IMR-90 (cell line): Measurements from ENCODE around the gene CD79B. TPM values are rescaled to one million over a fixed set of nuclear protein-coding genes. Genes with fewer than 3 reads are reported as not detected.

Experiments used
- ATAC-seq: fragments of 200-7000 bp; cut with Tn5 transposase; 2 replicates; pipeline ENCODE4 v1.9.1; 2020; ENCODE audit warnings: low read depth, mild to moderate bottlenecking, moderate library complexity
- BruUV-seq: library from RNA; stranded (reverse); fragments of 400-500 nt; replicated peaks from 2 replicates; lab custom pipeline; 2021; lab: Mats Ljungman, UMichigan
- CTCF ChIA-PET: fragments of 300-600 bp; formaldehyde crosslinking; extraction: SDS; loops from one replicate; lab custom pipeline; 2021; ENCODE audit warnings: antibody characterized with exemption; lab: Yijun Ruan, JAX
- POLR2A ChIA-PET: fragments of 300-600 bp; sonication (Branson Sonifier 250); formaldehyde crosslinking; loops from one replicate; lab custom pipeline; 2022; ENCODE audit warnings: antibody characterized with exemption; ENCODE audit not compliant: unreplicated experiment; lab: Charles Lee
- DNase-seq: peaks from one replicate; pipeline ENCODE4 v3.0.0; 2013
- H2AFZ ChIP-seq: replicated peaks from 2 replicates; pipeline ENCODE3; 2013; ENCODE audit warnings: low read length, mild to moderate bottlenecking; ENCODE audit not compliant: poor library complexity
- H2AK5ac ChIP-seq: 2 replicates; pipeline ENCODE4 v1.6.1; 2013; ENCODE audit warnings: low read depth, low read length, inconsistent platforms
- H2AK9ac ChIP-seq: replicated peaks from 2 replicates; pipeline ENCODE3; 2013; ENCODE audit warnings: mild to moderate bottlenecking, low read depth, low read length, moderate library complexity; ENCODE audit not compliant: poor library complexity
- H2BK120ac ChIP-seq: 2 replicates; pipeline ENCODE4 v1.6.1; 2013; ENCODE audit warnings: low read depth, low read length, inconsistent platforms
- H2BK15ac ChIP-seq: 3 replicates; pipeline ENCODE4 v1.6.1; 2013; ENCODE audit warnings: low read depth, low read length, inconsistent platforms
- H2BK20ac ChIP-seq: 2 replicates; pipeline ENCODE4 v1.6.1; 2013; ENCODE audit warnings: low read depth, mild to moderate bottlenecking, inconsistent platforms, low read length, moderate library complexity
- H2BK5ac ChIP-seq: 2 replicates; pipeline ENCODE4 v1.6.1; 2013; ENCODE audit warnings: mild to moderate bottlenecking, low read depth, low read length, inconsistent platforms; ENCODE audit not compliant: poor library complexity, severe bottlenecking
- H3K14ac ChIP-seq: replicated peaks from 2 replicates; pipeline ENCODE4 v1.6.1; 2013; ENCODE audit warnings: low read depth, low read length, inconsistent platforms
- H3K18ac ChIP-seq: 2 replicates; pipeline ENCODE4 v1.6.1; 2013; ENCODE audit warnings: low read depth, low read length, control low read depth
- H3K23ac ChIP-seq: 2 replicates; pipeline ENCODE4 v1.6.1; 2013; ENCODE audit warnings: low read depth, low read length, inconsistent platforms
- H3K27ac ChIP-seq: 2 replicates; pipeline ENCODE4 v1.5.1; 2013; ENCODE audit warnings: mild to moderate bottlenecking, control low read depth, low read length; ENCODE audit not compliant: insufficient read depth
- H3K27me3 ChIP-seq: 2 replicates; pipeline ENCODE4 v1.6.1; 2013; ENCODE audit warnings: low read length; ENCODE audit not compliant: control insufficient read depth, insufficient read depth
- H3K36me3 ChIP-seq: 2 replicates; pipeline ENCODE4 v1.6.1; 2013; ENCODE audit warnings: low read length, mixed read lengths; ENCODE audit not compliant: control insufficient read depth, insufficient read depth
- H3K4ac ChIP-seq: 2 replicates; pipeline ENCODE4 v1.6.1; 2013; ENCODE audit warnings: low read depth, low read length, inconsistent platforms
- H3K4me1 ChIP-seq: 2 replicates; pipeline ENCODE4 v1.6.1; 2013; ENCODE audit warnings: low read length, mixed read lengths; ENCODE audit not compliant: control insufficient read depth, insufficient read depth
- H3K4me2 ChIP-seq: 2 replicates; pipeline ENCODE4 v1.6.1; 2013; ENCODE audit warnings: low read depth, mild to moderate bottlenecking, control low read depth, low read length, moderate library complexity
- H3K4me3 ChIP-seq: 2 replicates; pipeline ENCODE4 v1.5.1; 2013; ENCODE audit warnings: low read depth, mild to moderate bottlenecking, control low read depth, low read length, moderate library complexity; ENCODE audit not compliant: insufficient read depth
- H3K56ac ChIP-seq: 2 replicates; pipeline ENCODE4 v1.6.1; 2013; ENCODE audit warnings: low read length, inconsistent platforms; ENCODE audit not compliant: insufficient read depth; ENCODE audit errors: extremely low read depth
- H3K79me1 ChIP-seq, 2 experiments: 2 replicates each; pipeline ENCODE4 v1.6.1; 2013; ENCODE audit warnings: low read length in 2 of 2, inconsistent platforms in 1 of 2, low read depth in 1 of 2
- H3K9ac ChIP-seq: 2 replicates; pipeline ENCODE4 v1.6.1; 2013; ENCODE audit warnings: low read depth, low read length, control low read depth
- H3K9me1 ChIP-seq: 2 replicates; pipeline ENCODE4 v1.6.1; 2013; ENCODE audit warnings: low read length, inconsistent platforms; ENCODE audit not compliant: insufficient read depth
- H3K9me3 ChIP-seq: 2 replicates; pipeline ENCODE4 v1.6.1; 2013; ENCODE audit warnings: low read length; ENCODE audit not compliant: control insufficient read depth, insufficient read depth
- H4K20me1 ChIP-seq: 2 replicates; pipeline ENCODE4 v1.6.1; 2013; ENCODE audit warnings: low read length, inconsistent platforms; ENCODE audit not compliant: insufficient read depth
- H4K5ac ChIP-seq: 2 replicates; pipeline ENCODE4 v1.6.1; 2013; ENCODE audit warnings: mild to moderate bottlenecking, low read depth, low read length, control low read depth
- H4K8ac ChIP-seq, 2 experiments: 2 replicates each; pipeline ENCODE4 v1.6.1; 2013; ENCODE audit warnings: low read depth in 2 of 2, low read length in 2 of 2, control low read depth in 1 of 2, inconsistent platforms in 1 of 2
- H4K91ac ChIP-seq: 2 replicates; pipeline ENCODE4 v1.6.1; 2013; ENCODE audit warnings: low read depth, low read length, inconsistent platforms; ENCODE audit not compliant: insufficient read depth
- CEBPB ChIP-seq: IDR thresholded peaks from 2 replicates; pipeline ENCODE4 v1.6.1; 2012; ENCODE audit warnings: low read depth, low read length, improper control_type of control experiment
- FOS ChIP-seq: fragments of 150-350 bp; IDR thresholded peaks from 2 replicates; pipeline ENCODE4 v1.6.1; 2016; ENCODE audit warnings: low read depth, low read length
- MXI1 ChIP-seq: IDR thresholded peaks from 2 replicates; pipeline ENCODE4 v1.6.1; 2012; ENCODE audit warnings: low read depth, mild to moderate bottlenecking, low read length, moderate library complexity, borderline replicate concordance
- WGBS, 2 experiments: methylation state at CpG; one replicate each; pipeline versions ENCODE4 v1.1.5 to v1.1.7; 2013; ENCODE audit warnings: missing lambda C conversion rate in 2 of 2; ENCODE audit not compliant: insufficient read length in 1 of 2; ENCODE audit errors: extremely low coverage in 2 of 2; 5-methylcytosine and 5-hydroxymethylcytosine counted together
- dilution Hi-C: fragments of 300-500 bp; cut with HindIII; formaldehyde crosslinking; loops from one replicate; pipeline ENCODE4 v1.14.3; 2018; ENCODE audit warnings: low sequenced_read_pairs; ENCODE audit not compliant: unreplicated experiment
- in situ Hi-C: fragments of 300-500 bp; cut with MboI; formaldehyde crosslinking; loops from 3 replicates; pipeline ENCODE4 v1.14.3; 2019; ENCODE audit warnings: low sequenced_read_pairs, inconsistent platforms, mixed read lengths
- intact Hi-C: fragments of 100-400 bp; cut with micrococcal nuclease; formaldehyde crosslinking; loops from 2 replicates; pipeline ENCODE4 v1.10.0; 2022
- polyA plus RNA-seq, 3 experiments: library from polyadenylated mRNA; depleted of rRNA; stranded (reverse); fragments of >200 nt; gene quantifications; 2 replicates each; pipeline ENCODE4 v1.2.3, GENCODE V29; 2012; ENCODE audit warnings: low replicate concordance in 1 of 3
- total RNA-seq: library from RNA; depleted of rRNA; stranded (reverse); fragments of >200 nt; gene quantifications from 2 replicates; pipeline ENCODE4 v1.2.3, GENCODE V29; 2012
- TF ChIP-seq, protein P1 (sequence below): conservative IDR thresholded peaks from 2 replicates; pipeline ENCODE4 v1.5.1; 2012; ENCODE audit warnings: mild to moderate bottlenecking, low read depth, low read length, improper control_type of control experiment

Gene CD79B
- total and polyA plus RNA-seq, 2 of the 4 experiments (the other 2 are of a cell fraction), result not detected

DNA sequence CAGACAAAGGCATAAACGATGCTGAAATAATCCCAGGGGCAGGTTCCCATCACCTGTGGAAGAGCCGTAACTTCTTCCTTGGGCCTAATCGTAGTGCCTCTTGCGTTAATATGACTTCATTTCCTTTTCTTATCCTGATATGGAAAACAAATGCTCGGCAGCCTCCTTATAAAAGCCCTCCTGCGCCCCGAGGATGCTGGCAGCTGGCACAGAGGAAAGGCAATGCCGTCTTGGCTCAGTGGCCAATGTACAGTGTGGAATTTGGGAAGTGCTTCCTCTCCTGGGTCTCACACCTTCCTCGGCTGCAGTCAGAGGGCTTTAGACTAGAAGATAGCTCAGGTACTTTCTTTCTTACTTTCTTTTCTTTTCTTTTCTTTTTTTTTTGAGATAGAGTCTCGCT lies 37.1 kb upstream of the CD79B start:
- H3K27ac ChIP-seq, result no peak overlapping the region
- no peaks in the 10 kb centered on the region for H3K9me3 ChIP-seq
- no peak overlapping the region for H4K5ac ChIP-seq
- no peak overlapping the region for H3K23ac ChIP-seq
- ChIA-PET POLR2A (no interaction called here), CTCF (no interaction called here)
- H2BK15ac ChIP-seq, result no peak overlapping the region
- H2AK9ac ChIP-seq, result no peak overlapping the region
- no peaks in the 10 kb centered on the region for H3K79me1 ChIP-seq
- in situ Hi-C loops (no loop called here), dilution Hi-C loops (no loop called here), intact Hi-C loops (no loop called here)
- no peak for DNase-seq
- ATAC-seq, result no peak
- no peak overlapping the region for H2AK5ac ChIP-seq
- no peak overlapping the region for H3K4ac ChIP-seq
- H4K8ac ChIP-seq, result no peak overlapping the region
- no peak overlapping the region for H2BK5ac ChIP-seq
- H4K20me1 ChIP-seq, result peaks cover 1% of the 10 kb centered on the region; the same call in 1 of the 2 replicates
- peaks cover 20% of the 10 kb centered on the region for H3K27me3 ChIP-seq
- H3K36me3 ChIP-seq, result no peaks in the 10 kb centered on the region
- BruUV-seq, result no TSS peak
- H3K18ac ChIP-seq, result no peak overlapping the region
- no peak overlapping the region for H3K14ac ChIP-seq
- no peak overlapping the region for H3K9ac ChIP-seq
- no peak overlapping the region for H3K4me2 ChIP-seq
- H2BK20ac ChIP-seq, result no peak overlapping the region
- no peak overlapping the region for H2AFZ ChIP-seq
- 100% methylated on average over 1 of the region's 10 CpGs; no CpG with 5 or more reads in 1 of the 2 experiments for WGBS, 2 experiments
- TF ChIP-seq MXI1 (no peak), CEBPB (no peak), FOS (no peak)
- TF ChIP-seq, protein P1, sequence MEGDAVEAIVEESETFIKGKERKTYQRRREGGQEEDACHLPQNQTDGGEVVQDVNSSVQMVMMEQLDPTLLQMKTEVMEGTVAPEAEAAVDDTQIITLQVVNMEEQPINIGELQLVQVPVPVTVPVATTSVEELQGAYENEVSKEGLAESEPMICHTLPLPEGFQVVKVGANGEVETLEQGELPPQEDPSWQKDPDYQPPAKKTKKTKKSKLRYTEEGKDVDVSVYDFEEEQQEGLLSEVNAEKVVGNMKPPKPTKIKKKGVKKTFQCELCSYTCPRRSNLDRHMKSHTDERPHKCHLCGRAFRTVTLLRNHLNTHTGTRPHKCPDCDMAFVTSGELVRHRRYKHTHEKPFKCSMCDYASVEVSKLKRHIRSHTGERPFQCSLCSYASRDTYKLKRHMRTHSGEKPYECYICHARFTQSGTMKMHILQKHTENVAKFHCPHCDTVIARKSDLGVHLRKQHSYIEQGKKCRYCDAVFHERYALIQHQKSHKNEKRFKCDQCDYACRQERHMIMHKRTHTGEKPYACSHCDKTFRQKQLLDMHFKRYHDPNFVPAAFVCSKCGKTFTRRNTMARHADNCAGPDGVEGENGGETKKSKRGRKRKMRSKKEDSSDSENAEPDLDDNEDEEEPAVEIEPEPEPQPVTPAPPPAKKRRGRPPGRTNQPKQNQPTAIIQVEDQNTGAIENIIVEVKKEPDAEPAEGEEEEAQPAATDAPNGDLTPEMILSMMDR, result no peak
- H3K4me3 ChIP-seq, result no peak overlapping the region
- H2BK120ac ChIP-seq, result no peak overlapping the region
- H3K9me1 ChIP-seq, result peaks cover 11% of the 10 kb centered on the region
- no peak overlapping the region for H3K56ac ChIP-seq
- H3K4me1 ChIP-seq, result peaks cover 6% of the 10 kb centered on the region
- H4K91ac ChIP-seq, result no peak overlapping the region
